ENCODE measurements around the gene ITFG1.

DNA sequence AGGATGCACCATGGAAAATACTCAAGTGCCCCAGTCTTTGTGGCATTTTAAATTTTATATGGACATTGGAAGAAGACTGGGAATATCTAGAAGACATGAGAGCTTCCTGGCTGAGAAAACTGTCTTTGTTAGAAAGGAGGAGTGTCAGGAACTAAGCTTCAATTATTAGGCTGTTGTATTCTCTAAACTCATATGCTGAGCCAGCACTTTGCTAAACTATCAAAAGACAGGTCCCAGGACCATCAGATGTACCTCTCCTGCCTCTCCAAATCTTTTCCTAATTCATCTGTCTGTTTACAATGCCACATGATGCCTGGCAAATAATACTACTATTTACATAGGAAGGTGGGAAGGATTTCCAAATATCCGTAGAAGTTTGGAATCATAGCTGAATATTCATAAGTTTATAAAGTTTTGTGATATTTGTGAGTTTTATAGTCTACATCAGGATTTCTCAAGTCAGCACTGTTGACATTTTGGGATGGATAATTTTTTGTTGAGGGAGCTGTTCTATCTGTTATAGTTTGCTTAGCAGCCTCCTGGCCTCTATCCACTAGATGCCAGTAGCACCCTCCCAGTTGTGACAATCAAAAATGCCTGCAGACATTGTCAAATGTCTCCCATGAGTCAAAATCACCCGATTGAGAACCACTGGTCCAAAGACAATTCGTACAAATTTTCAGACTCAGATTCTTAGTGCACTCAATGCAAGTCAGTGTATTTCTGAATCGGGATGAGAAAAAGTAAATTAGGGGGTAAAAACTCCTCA lies 255.9 kb downstream of the ITFG1 start:
- no peak for TF ChIP-seq POLR2A (IDR thresholded peaks at IDR 0.05; ENCODE audit: low read length)
- TF ChIP-seq GATA1 (IDR thresholded peaks at IDR 0.05; ENCODE audit: low read depth, low read length), result no peak

Data from erythroblast (primary cell).